Activated CD4-positive, CD25-positive, alpha-beta regulatory T cell treated with anti-CD3 and anti-CD28 coated beads, Interleukin-2, amount 50 U/mL, for 72 hours (primary cell): ENCODE measurements around the gene TUBD1.
A peak's percentile ranks its signal among the peaks of the same experiment; 100 is the strongest.
"Not testable (repeated sequence)": the region's sequence is repeated elsewhere in the genome, so short reads cannot be mapped to it uniquely, and the experiment has no call there.

ENCODE experiments used
- DNase-seq: peaks from one replicate; pipeline ENCODE4 v3.0.0; 2021

Gene TUBD1, protein sequence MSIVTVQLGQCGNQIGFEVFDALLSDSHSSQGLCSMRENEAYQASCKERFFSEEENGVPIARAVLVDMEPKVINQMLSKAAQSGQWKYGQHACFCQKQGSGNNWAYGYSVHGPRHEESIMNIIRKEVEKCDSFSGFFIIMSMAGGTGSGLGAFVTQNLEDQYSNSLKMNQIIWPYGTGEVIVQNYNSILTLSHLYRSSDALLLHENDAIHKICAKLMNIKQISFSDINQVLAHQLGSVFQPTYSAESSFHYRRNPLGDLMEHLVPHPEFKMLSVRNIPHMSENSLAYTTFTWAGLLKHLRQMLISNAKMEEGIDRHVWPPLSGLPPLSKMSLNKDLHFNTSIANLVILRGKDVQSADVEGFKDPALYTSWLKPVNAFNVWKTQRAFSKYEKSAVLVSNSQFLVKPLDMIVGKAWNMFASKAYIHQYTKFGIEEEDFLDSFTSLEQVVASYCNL

DNA sequence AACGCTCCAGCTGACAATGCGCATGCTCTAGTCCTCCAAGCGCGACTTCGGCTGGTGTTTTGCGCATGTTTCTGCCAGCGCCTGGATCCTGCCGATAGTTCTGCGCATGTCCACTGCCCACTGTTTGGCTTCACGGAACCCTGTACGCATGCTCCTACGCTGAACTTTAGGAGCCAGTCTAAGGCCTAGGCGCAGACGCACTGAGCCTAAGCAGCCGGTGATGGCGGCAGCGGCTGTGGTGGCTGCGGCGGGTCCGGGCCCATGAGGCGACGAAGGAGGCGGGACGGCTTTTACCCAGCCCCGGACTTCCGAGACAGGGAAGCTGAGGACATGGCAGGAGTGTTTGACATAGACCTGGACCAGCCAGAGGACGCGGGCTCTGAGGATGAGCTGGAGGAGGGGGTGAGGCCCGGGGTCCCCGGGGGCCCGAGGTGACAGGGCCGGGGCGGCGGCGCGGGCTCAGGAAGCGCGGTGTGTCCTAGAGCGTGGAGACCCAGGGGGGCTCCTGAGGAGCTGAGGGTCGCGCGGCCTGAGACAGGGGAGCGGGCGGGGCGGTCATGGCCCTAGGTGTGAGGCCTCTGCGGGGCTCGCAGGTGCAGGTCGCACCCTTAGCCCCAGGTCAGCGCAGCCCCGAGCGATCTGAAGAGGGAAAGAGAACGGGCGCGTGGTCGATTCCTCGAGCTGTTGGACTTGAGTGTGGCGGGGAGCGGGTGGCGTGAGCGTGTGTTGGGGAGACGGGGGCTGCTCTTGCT lies at the start of gene TUBD1, which contains the start of gene RPS6KB1:
TUBD1 (minus strand) TSS at position 20 of the 752 bp plus-strand sequence. CDS start 1,941 bp downstream, outside the sequence.
RPS6KB1 (plus strand) TSS at position 198 of the 752 bp plus-strand sequence; CDS start at position 262, 64 bp downstream.
- peak; percentile 94 for DNase-seq

DNA sequence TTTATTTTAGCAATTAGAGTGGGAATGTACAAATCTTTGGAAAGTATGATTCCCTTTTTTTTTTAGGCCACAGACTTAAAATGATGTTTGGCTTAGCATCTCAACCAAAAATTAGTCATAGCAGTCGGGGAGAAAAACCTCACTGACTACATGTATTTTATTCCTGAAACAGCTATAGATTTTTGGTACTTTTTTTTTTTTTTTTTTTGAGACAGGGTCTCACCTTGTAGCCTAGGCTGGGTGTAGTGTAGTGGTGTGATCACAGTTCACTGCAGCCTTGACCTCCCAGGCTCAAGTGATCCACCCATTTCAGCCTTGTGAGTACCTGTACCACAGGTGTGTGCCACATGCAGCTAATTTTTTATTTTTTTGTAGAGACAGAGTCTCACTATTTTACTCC lies 48.4 kb upstream of the TUBD1 start:
- no peak for DNase-seq

DNA sequence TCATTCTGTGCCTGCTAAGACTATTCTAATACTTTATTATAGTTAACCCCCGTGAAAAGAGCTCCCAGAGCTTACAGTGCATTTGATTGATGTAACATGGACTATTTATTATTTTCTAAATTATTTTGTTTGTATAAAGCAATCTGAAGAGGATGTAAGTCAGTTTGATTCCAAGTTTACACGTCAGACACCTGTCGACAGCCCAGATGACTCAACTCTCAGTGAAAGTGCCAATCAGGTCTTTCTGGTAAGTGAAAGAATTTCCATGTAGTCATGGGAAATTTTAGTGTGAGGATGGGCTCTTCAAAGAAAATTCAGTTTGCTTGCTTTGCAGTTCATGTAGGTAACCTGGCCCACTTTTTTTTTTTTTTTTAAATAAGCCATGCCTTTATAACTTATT lies 48.0 kb upstream of the TUBD1 start:
- DNase-seq = not testable (repeated sequence)

DNA sequence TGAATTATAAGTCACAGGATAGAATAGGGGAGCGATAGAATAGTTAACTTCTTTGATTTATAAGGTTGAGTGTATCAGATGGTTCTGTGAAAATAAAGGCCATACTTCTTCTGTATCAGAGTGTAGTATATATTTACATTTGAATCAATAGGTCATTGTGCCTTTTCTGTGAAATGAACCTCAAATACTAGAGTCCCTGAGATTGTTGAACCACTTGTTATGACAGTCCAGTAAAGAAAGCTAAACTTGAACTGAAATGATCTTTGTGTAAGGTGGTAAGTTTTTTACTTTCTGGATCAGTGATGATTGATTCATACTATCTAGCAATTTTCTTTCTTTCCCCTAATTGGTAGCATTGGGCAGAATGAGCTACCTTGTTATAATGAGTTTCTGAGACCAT lies 40.6 kb upstream of the TUBD1 start:
- DNase-seq = not testable (repeated sequence)

DNA sequence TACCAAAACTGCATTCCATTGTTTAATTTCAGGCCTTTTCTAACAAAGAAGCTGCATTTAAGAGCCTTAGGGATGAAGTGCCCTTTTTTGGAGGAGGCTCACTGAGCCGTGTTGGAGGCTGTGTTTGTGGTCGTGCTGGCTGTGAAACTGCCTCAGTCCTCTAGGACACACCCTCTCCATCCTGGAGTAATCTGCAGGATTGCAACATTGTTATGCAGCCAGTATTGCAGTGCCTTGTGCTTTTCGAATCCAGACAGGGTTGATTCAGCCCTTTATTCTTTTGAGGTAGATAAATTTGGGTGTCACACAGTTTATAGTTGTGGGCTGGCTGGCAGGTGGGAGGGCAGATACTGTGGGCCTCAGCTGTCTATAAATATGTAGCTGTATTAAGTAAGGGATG lies 38.0 kb upstream of the TUBD1 start:
- DNase-seq = not testable (repeated sequence)

DNA sequence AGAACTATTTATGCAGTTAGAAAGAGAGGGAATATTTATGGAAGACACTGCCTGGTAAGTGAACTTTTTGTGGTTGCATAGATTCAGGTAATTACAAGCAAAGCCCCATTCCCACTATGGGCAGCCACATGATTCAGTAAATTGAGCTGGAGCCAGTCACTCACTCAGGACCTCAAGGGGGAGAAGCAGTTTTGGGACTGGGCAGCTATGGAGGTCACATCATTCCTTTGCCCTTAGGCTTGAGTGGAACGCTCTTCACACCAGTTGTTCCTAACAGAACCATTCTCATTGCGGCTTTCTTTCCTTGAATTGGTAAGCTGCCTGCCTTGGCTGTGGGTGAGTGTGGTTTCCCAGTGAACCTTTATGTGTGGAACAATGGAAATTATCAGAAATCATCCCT lies 37.4 kb upstream of the TUBD1 start:
- not testable (repeated sequence) for DNase-seq

DNA sequence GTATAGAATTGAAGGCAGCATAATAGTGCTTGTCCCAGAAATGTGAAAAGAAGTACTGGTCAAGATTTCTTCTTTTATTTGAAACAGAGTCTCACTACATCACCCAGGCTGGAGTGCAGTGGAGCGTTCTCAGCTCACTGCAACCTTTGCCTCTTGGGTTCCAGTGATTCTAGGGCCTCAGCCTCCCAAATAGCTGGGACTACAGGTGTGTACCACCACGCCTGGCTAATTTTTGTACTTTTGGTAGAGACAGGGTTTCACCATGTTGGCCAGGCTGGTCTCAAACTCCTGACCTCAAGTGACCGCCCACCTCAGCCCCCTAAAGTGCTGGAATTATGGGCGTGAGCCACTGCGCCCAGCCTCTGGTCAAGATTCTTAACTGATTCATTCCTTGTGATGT lies 27.9 kb upstream of the TUBD1 start:
- DNase-seq = not testable (repeated sequence)

DNA sequence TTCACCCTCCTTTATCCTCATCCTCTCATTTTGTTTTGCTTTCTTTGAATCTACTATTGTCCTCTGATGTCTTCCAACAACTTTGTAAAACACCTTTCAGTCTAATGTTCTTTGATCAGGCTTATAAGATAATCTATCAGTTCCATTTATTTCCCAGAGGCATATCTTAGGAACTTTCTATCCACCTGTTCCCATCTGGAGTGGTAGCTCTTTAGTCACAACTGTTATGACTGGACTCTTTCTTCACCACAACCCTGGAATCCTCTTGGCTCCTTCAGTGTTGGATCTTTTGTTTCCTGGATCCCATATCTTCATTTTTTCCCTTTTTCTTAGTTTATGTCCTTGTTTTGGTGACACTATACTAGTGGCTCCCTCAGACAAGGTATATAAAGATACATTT lies 23.7 kb upstream of the TUBD1 start:
- DNase-seq = no peak

DNA sequence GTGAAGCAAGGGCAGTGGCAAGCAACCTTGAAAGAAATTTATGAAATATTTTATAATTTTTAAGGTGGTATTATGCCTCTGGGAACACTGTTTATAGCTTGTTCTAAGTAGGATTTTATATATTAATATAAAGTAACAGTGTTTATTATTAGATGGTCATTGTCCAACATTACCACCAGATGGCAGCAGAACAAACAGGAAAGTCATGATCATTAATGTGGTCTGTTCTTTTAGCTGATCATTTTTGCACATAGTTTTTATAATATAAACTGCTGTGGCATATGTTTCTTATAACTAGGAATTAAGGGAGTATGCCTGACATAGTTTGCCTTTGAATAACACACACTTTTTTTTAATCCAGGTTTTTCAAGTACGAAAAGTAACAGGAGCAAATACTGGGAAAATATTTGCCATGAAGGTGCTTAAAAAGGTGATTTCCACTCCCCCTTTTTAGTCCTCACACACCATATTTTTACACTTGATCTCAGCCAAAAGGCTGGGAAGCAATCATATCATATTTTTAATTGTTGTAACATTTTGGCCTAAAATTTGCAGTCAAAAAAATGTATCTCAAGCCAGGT lies 21.6 kb upstream of the TUBD1 start:
- no peak for DNase-seq

DNA sequence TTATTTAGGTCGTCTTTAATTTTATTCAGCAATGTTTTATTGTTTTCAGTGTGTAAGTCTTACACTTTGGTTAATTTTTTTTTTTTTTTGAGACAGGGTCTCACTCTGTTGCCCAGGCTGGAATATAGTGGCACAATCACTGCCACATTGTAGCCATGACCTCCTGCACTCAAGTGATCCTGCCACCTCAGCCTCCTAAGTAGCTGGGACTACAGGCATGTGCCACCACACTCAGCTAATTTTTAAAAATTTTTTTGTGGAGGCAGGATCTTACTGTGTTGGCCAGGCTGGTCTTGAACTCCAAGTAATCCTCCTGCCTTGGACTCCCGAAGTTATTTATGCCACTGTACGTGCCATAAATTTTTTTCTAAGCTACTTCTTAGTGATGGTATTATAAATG lies 14.7 kb upstream of the TUBD1 start:
- DNase-seq = no peak

DNA sequence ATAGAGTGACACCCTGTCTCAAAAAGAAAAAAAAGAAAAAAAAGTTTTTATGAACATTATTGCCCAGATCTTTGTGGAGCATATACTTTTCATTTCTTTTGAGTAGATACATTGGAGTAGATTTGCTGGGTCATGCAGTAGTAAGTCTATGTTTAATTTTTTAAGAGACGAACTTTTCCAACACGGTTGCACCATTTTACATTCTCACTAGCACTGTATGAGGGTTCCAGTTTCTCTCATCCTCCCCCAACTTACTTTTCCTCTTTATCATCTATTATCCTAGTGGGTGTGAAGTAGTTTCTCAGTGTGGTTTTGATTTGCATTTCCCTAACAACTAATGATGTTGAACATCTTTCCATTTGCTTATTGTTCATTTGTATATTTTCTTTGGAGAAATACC lies 10.7 kb upstream of the TUBD1 start:
- DNase-seq = no peak

DNA sequence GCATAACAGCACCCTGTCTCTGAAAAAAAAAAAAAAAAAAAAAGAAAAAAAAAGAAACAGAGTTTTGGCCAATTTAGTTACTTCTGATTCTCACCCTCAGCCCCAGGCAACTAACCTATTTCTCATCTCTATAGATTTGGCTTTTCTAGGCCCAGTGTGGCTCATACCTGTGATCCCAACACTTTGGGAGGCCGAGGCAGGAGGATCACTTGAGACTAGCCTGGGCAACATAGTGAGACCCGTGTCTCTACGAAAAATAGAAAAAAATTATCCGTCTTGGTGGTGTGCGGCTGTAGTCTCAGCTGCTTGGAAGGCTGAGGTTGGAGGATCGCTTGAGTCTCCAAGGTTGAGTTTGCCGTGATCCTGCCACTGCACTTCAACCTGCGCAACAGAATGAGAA lies 8.9 kb upstream of the TUBD1 start:
- no peak for DNase-seq

DNA sequence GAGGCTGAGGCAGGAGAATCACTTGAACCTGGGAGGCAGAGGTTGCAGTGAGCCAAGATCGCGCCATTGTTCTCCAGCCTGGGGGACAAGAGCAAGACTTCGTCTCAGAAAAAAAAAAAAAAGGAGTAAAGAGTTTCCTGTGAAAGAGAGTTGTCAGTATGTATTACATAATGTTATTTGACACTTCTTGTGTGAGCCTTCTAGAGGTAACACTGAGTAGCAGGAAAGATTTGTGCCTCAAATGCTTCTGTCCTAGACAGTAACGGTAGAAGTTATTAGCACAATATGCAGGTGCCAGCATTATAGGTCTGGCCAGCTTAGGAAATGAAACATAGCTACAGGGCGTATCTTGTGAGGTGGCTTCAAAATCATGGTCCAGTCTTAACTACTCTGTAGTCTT lies 6.4 kb upstream of the TUBD1 start:
- DNase-seq = no peak

DNA sequence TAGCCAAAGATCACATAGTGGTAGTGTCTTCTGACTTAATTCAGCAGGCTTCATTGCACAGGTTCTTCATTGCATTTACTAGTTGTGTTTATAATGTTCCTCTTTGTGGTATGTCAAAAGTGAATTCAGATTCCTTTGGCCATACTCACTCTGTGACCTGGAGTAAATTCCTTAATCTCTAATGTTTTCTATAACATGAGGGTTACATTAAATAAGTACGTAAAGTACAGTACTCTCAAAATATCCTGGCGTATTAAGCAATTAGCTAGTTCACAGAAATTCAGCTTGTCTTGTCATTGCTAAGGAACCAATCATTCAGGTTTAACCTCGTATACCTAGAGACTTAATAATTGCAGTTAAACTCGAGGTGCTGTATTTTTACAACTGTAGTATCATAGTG lies 4.3 kb upstream of the TUBD1 start:
- no peak for DNase-seq

DNA sequence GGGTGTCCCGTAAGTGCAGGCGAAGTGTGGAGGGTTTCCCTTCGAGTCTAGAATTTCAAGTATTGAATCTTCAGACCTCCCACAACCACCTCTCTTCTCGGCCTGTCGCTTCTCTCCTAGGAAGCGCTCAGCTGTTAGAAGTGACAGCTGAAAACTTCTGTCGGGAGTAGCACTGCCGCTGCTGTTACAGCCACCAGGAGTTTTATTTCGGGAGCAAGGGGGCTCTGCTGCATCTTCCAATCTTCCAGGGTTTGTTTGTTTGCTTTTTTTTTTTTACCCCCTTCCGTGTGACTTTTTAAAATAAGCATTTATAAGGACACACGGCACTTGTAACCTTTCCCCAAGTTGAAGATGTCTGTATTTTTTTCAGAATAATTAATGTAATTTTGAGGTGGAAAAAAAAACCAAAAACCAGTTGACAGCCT lies 945 bp upstream of the TUBD1 start:
- no peak for DNase-seq

DNA sequence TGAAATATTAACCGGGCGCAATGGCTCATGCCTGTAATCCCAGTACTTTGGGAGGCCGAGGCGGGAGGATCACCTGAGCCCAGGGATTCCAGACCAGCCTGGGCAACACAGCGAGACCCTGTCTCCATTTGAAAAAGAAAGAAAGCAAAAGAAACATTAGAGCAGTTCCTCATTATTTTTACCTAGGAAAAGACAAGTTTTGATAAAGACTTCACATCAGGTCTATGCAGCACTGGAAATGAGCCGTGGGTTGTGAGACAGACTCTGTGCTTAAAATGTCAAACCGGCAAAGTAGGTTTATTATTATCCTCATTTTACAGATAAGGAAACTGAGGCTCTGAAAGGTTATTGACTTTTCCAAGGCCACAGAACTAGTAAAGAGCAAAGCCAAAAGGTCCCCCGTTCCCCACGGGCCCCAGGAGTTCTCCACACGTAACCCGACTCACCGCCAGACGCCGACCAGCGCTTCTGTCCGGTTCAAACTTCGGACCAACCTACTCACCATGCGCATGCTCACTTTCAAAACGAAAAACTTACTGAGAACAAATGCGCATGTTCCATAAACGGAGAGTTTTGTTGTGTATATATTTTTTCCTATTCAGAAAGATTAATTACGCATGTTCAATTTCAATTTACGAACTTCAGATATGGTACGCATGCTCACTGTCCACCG lies 356 bp downstream of the TUBD1 start:
- no peak for DNase-seq

DNA sequence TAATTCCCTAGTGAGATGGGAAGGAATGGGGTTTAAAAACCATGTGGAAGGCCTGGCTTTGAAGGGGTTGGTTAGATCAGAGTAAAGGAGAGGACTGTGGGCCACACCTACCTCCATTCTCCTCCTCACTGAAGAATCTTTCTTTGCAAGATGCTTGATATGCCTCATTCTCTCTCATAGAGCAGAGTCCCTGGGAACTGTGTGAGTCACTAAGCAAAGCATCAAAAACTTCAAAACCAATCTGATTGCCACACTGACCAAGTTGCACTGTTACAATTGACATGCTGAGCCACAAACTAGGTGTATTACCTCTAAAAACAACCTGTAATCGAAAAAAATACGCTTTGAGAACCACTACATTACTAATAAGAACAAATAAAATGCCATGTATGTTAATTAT lies 2.0 kb downstream of the TUBD1 start:
- DNase-seq = no peak

DNA sequence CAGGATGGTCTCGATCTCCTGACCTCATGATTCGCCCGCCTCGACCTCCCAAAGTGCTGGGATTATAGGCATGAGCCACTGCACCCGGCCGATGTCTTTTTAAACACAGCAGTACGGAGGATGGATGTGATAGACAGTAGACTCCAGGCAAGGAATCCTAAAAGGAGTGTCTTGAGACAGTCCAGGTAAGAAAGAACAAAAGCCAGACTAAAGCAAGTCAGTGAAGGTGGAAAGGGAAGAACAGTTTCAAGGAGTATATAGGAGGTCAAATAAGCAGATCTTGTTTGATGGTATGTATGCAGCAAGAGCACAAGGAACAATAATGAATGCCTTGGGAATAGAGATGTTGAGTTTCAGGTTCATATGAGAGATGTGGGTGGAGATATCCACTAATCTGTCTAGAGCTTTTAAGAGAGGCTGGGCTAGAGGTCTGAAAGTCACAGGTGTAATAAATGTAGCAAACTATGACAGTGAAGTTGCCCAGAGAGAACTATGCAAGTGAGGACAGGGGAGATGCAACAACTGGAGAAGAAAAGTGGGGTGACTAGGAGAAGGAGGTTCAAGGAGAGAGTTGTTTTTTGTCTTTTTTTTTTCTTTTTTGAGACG lies 4.5 kb downstream of the TUBD1 start:
- no peak for DNase-seq

DNA sequence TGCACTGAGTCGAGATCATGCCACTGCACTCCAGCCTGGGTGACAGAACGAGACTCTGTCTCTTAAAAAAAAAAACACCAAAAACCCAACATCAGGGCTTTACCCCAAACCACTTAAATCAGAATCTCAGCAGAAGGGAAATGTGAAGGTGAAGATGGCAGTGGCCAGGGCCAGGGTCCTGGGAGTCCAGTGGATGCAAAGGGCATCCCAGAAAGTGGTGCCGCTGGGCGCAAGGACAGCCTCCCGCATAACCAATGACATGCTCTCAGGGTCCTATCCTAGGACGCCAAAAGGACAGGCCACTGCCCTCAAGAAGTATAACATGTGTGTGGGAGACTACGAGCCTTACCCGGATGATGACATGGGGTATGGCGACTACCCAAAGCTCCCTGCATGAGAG lies 7.9 kb downstream of the TUBD1 start:
- DNase-seq = no peak

DNA sequence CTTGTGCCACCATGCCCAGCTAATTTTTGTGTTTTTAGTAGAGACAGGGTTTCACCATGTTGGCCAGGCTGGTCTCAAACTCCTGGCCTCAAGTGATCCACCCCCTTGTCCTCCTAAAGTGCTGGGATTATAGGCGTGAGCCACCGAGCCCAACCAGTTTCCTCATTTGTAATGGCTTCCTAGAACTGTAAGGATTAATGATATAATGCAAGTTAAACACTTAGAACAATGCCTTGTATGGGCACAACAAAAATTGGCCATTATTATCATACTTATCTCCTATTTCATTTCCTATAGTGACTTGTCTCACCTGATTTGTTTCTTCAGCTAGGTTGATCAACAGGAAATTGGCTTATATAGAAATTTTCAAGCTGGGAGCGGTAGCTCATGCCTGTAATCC lies 14.1 kb downstream of the TUBD1 start:
- DNase-seq = no peak

DNA sequence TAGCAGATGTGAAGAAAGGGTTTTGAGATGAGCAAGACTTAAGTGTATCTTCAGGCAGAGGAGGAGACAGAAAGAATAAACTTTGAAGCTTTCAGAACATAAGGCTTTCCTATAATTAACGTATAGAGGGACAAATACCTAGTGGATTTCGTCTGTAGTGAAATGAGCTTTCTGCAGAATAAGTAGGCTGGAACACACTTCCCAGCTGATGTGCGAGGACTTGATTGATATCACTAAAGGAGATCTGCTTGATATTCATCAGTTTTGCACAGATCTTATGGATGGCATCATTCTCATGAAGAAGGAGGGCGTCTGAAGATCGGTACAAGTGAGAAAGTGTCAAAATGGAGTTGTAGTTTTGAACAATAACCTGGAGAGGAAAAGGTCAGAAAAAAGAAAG lies 14.8 kb downstream of the TUBD1 start:
- no peak for DNase-seq

DNA sequence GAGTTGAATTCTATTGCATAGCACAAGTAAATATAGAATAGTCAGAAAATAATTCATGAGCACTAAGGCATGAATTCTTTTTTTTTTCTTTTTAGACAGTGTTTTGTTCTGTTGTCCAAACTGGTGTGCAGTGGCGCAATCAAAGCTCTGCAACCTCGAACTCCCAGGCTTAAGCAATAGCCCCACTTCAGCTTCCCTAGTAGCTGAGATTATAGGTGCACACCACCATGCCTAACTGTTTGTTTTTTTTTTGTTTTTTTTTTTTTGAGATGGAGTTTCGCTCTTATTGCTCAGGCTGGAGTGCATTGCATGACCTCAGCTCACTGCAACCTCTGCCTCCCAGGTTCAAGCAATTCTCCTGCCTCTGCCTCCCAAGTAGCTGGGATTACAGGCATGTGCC lies 16.6 kb downstream of the TUBD1 start:
- DNase-seq = no peak

DNA sequence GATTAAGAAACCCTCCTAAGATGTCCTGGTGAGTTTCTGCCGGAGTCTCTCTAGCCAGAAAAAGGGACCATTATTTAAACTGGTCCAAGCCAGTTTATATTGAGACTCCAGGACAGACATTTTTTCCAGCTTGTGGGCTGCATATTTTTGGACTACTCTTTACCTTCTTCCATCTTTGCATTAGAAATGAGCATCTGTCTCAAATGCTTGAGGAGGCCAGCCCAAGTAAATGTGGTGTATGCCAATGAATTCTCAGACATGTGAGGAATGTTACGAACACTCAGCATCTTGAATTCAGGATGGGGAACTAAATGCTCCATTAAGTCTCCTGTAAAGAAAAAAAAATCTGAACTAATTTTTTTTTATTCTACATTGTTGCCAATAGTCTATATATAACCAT lies 18.4 kb downstream of the TUBD1 start:
- no peak for DNase-seq
